Fibroblast of villous mesenchyme (primary cell): Measurements from ENCODE around the gene SUV39H1. TPM values are rescaled to one million over a fixed set of nuclear protein-coding genes. Genes with fewer than 3 reads are reported as not detected.

Experiments
- DNase-seq: peaks from one replicate; pipeline ENCODE4 v3.0.0-alpha.2; 2010; ENCODE audit warnings: low read depth
- H3K4me3 ChIP-seq: 2 replicates; pipeline ENCODE4 v1.5.1; 2011; ENCODE audit warnings: low read depth, mild to moderate bottlenecking, low read length
- small RNA-seq: library from RNA; depleted of rRNA; stranded (forward); fragments of <200 nt; gene quantifications from one replicate; pipeline ENCODE3, GENCODE V24; 2012
- total RNA-seq: library from RNA; depleted of rRNA; stranded (reverse); fragments of >200 nt; gene quantifications from 2 replicates; pipeline ENCODE4 v1.2.3, GENCODE V29; 2012
- TF ChIP-seq, protein P1 (sequence below): IDR thresholded peaks from 2 replicates; pipeline ENCODE4 v1.5.1; 2012; ENCODE audit warnings: low read depth, mild to moderate bottlenecking, low read length; ENCODE audit not compliant: insufficient read depth

SUV39H1 gene
- total RNA-seq, 1 donor: 5.6 TPM

GRCh38 chrX:48747415-48748016, 51.0 kb downstream of the SUV39H1 start:
- DNase-seq: no peak
- TF ChIP-seq, protein P1, sequence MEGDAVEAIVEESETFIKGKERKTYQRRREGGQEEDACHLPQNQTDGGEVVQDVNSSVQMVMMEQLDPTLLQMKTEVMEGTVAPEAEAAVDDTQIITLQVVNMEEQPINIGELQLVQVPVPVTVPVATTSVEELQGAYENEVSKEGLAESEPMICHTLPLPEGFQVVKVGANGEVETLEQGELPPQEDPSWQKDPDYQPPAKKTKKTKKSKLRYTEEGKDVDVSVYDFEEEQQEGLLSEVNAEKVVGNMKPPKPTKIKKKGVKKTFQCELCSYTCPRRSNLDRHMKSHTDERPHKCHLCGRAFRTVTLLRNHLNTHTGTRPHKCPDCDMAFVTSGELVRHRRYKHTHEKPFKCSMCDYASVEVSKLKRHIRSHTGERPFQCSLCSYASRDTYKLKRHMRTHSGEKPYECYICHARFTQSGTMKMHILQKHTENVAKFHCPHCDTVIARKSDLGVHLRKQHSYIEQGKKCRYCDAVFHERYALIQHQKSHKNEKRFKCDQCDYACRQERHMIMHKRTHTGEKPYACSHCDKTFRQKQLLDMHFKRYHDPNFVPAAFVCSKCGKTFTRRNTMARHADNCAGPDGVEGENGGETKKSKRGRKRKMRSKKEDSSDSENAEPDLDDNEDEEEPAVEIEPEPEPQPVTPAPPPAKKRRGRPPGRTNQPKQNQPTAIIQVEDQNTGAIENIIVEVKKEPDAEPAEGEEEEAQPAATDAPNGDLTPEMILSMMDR: no peak
- no peak overlapping the region for H3K4me3 ChIP-seq

DNA sequence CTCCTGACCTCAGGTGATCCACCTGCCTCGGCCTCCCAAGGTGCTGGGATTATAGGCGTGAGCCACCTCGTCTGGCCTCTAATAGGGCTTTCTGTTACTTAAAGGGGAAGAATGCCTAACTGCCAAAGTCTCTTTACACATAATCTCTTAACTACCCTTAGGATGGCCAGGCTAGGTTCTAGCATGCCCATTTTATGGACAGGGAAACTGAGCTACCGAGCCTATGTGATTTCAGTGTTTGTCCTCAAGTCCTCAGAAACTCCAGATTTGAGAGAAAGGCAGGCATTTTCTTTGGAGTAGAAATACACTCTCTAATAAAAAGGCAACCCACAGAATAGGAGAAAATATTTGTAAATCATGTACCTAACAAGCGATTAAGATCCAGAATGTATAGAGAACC, 52.6 kb downstream of the SUV39H1 start:
- TF ChIP-seq, protein P1: no peak
- no peak for DNase-seq
- H3K4me3 ChIP-seq: no peak overlapping the region

- no peak for DNase-seq
- TF ChIP-seq, protein P1: no peak
- no peak overlapping the region for H3K4me3 ChIP-seq
Observed at GRCh38 chrX:48751343-48751742, 54.8 kb downstream of the SUV39H1 start.

- TF ChIP-seq, protein P1: no peak
- no peak for DNase-seq
- no peak overlapping the region for H3K4me3 ChIP-seq
Observed at GRCh38 chrX:48752498-48752897, 56.0 kb downstream of the SUV39H1 start.

GRCh38 chrX:48753708-48754228, 57.2 kb downstream of the SUV39H1 start:
- TF ChIP-seq, protein P1: no peak
- DNase-seq: no peak
- H3K4me3 ChIP-seq: no peak overlapping the region

GRCh38 chrX:48754238-48754637, 57.7 kb downstream of the SUV39H1 start:
- TF ChIP-seq, protein P1: no peak
- DNase-seq: no peak
- H3K4me3 ChIP-seq: no peak overlapping the region

Small RNA genes within 50 kb of the gene (small RNA-seq; reads per million reads assigned to genes)
- gene RNU6-1056P: not detected

Other genes starting within 250 kb of the SUV39H1 start
- gene SLC38A5, start 226.5 kb upstream of the SUV39H1 start, total RNA-seq: 4.2 and 12.5 TPM in 2 replicates
- gene FTSJ1, start 220.5 kb upstream of the SUV39H1 start, total RNA-seq: 53.5 and 74.4 TPM in 2 replicates
- 6.5 and 8.4 TPM in 2 replicates for gene PORCN, start 187.7 kb upstream of the SUV39H1 start, total RNA-seq
- gene EBP, start 174.9 kb upstream of the SUV39H1 start, total RNA-seq: 126 and 200 TPM in 2 replicates
- 7.8 and 12.2 TPM in 2 replicates for gene TBC1D25, start 157.0 kb upstream of the SUV39H1 start, total RNA-seq
- gene RBM3, start 122.2 kb upstream of the SUV39H1 start, total RNA-seq: 121 and 348 TPM in 2 replicates
- 58.7 and 87.3 TPM in 2 replicates for gene WDR13, start 99.2 kb upstream of the SUV39H1 start, total RNA-seq
- gene WAS, start 12.9 kb upstream of the SUV39H1 start, total RNA-seq: under 0.01 TPM in 1 of 2 replicates, not detected in the other
- not detected in 2 replicates for gene GLOD5, start 65.0 kb downstream of the SUV39H1 start, total RNA-seq
- not detected in 2 replicates for gene GATA1, start 89.9 kb downstream of the SUV39H1 start, total RNA-seq
- 22.5 and 29.4 TPM in 2 replicates for gene HDAC6, start 105.3 kb downstream of the SUV39H1 start, total RNA-seq
- not detected in 2 replicates for gene ERAS, start 129.8 kb downstream of the SUV39H1 start, total RNA-seq
- 0.32 TPM in 1 of 2 replicates, not detected in the other for gene PCSK1N, start 138.9 kb downstream of the SUV39H1 start, total RNA-seq
- 39.3 and 47.7 TPM in 2 replicates for gene TIMM17B, start 201.0 kb downstream of the SUV39H1 start, total RNA-seq
- gene PQBP1, start 201.2 kb downstream of the SUV39H1 start, total RNA-seq: 27.2 and 38.3 TPM in 2 replicates
- gene SLC35A2, start 214.9 kb downstream of the SUV39H1 start, total RNA-seq: 17.1 and 25.5 TPM in 2 replicates
- gene PIM2, start 222.3 kb downstream of the SUV39H1 start, total RNA-seq: 4.5 and 12.5 TPM in 2 replicates